ENCODE data around the gene CLEC4M. TPM values are rescaled to one million over a fixed set of nuclear protein-coding genes. Genes with fewer than 3 reads are reported as not detected.

CLEC4M gene
- total RNA-seq, 1 donor from 2014 or later: not detected

- no peak overlapping the region for H3K27ac Mint-ChIP-seq
- no peak overlapping the region for H3K4me3 Mint-ChIP-seq
- DNase-seq (ENCODE audit: low spot score): no peak
- intact Hi-C loops (cut with micrococcal nuclease): no loop called here
- no peaks in the 10 kb centered on the region for H3K4me1 Mint-ChIP-seq (ENCODE audit: low read depth)
- H3K9me3 Mint-ChIP-seq: no peaks in the 10 kb centered on the region
- H3K27me3 Mint-ChIP-seq (ENCODE audit: insufficient read depth): peaks cover 36% of the 10 kb centered on the region
- H3K36me3 Mint-ChIP-seq (ENCODE audit: low read depth): no peaks in the 10 kb centered on the region
Measured at GRCh38 chr19:7733376-7733775, 29.7 kb upstream of the CLEC4M start.

DNA sequence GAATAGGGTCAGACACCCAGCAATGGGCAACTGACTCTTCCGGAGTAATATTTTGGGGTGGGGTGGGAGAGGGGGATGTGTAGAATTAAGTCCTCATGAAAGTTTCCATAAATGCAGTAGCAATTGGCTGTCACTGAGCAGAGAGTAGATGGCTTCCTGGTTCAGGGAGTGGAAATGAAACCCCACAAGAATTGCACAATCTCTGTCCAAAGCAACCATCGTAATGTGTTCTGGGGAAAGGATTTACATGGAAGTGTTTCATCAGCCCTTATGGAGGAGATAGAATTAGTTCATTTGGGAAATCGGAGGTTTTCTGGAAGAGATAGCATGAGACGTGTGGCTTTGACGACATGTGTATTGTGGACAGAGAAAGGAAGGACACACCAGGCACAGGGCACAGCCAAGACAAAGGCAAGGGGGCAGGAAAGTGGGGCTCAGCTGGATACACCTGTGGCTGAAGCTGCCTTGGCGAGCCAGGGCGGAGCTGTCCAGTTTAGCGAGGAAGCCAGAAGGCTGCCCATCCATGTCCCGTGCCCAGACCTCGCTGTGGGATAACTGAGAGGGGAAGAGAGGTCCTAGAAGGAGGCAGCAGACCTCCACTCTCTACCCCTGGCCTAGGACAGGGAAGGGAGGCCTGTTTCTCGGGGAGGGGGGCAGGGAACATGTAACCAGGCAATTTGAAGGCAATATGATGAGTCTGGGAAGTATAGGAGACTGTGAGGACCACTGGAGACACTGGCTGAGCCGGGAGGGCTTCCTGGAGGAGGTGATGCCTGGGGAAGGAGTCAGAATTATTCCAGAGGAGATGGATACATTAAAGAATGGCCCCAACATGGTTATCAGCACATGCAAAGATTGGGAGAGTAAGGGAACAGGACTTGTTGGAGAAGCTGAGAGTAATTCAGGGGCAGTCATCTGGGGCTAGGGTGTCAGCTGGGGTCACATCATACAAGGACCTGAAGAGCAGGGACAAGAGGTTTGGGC, 28.5 kb upstream of the CLEC4M start:
- Mint-ChIP-seq H3K9me3 (no peaks in the 10 kb centered on the region), H3K4me1 (ENCODE audit: low read depth) (no peaks in the 10 kb centered on the region), H3K4me3 (no peak overlapping the region), H3K36me3 (ENCODE audit: low read depth) (no peaks in the 10 kb centered on the region), H3K27ac (no peak overlapping the region), H3K27me3 (ENCODE audit: insufficient read depth) (peaks cover 30% of the 10 kb centered on the region)
- intact Hi-C loops (cut with micrococcal nuclease): no loop called here
- DNase-seq (ENCODE audit: low spot score): no peak

GRCh38 chr19:7736148-7736547, 26.9 kb upstream of the CLEC4M start:
- H3K9me3 Mint-ChIP-seq: no peaks in the 10 kb centered on the region
- peaks cover 24% of the 10 kb centered on the region for H3K27me3 Mint-ChIP-seq (ENCODE audit: insufficient read depth)
- H3K27ac Mint-ChIP-seq: peak overlapping the region; percentile 58
- no peak for DNase-seq (ENCODE audit: low spot score)
- H3K4me3 Mint-ChIP-seq: no peak overlapping the region
- no peaks in the 10 kb centered on the region for H3K36me3 Mint-ChIP-seq (ENCODE audit: low read depth)
- intact Hi-C loops (cut with micrococcal nuclease): no loop called here
- no peaks in the 10 kb centered on the region for H3K4me1 Mint-ChIP-seq (ENCODE audit: low read depth)

DNA sequence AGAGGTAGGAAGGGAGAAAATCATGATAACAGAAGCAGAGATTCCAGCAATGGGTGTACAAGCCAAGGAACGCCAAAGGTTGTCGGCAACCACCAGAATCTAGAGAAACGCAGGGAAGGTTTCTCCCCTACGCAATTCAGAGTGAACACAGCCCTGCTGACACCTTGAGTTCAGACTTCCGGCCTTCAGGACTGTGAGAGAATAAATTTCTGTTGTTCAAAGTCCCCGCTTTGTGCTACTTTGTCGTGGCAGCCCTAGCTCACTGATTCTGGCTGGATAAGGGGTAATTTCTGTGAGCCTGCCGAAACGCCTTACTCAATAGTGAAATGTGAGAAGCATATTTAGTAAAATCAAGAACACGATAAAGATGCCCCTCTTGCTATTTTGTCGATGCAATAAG, 25.8 kb upstream of the CLEC4M start:
- intact Hi-C loops (cut with micrococcal nuclease): no loop called here
- Mint-ChIP-seq H3K27me3 (ENCODE audit: insufficient read depth) (peaks cover 16% of the 10 kb centered on the region), H3K27ac (no peak overlapping the region), H3K4me1 (ENCODE audit: low read depth) (no peaks in the 10 kb centered on the region), H3K4me3 (no peak overlapping the region), H3K9me3 (no peaks in the 10 kb centered on the region), H3K36me3 (ENCODE audit: low read depth) (no peaks in the 10 kb centered on the region)
- no peak for DNase-seq (ENCODE audit: low spot score)

GRCh38 chr19:7738023-7738422, 25.0 kb upstream of the CLEC4M start:
- no peak for DNase-seq (ENCODE audit: low spot score)
- H3K9me3 Mint-ChIP-seq: no peaks in the 10 kb centered on the region
- intact Hi-C loops (cut with micrococcal nuclease): no loop called here
- H3K27me3 Mint-ChIP-seq (ENCODE audit: insufficient read depth): peaks cover 13% of the 10 kb centered on the region
- no peaks in the 10 kb centered on the region for H3K4me1 Mint-ChIP-seq (ENCODE audit: low read depth)
- H3K36me3 Mint-ChIP-seq (ENCODE audit: low read depth): no peaks in the 10 kb centered on the region
- H3K4me3 Mint-ChIP-seq: no peak overlapping the region
- H3K27ac Mint-ChIP-seq: no peak overlapping the region

DNA sequence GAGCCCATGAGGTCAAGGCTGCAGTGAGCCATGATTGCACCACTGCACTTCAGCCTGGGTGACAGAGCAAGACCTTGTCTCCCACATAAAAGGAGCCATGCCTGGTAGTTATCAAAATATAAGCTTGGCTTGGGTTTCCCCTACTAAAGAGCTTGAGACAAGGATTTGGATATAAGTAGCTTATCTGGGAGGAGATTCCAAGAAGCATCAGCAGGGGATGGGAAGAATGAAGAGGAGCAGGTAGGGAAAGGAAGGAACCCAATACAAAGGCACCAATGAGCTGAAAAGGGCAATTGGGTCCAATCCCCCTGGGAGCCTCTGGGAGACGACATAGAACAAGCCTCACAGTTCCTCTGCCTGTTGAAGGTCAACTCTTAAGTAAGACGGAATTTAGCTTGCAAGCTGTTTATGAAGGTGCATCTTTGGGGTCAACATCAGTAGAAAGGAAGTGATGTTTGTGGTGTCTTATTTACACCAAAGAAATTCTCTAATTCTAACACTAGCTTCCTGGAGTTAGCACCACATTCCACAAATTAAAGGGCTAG, 23.8 kb upstream of the CLEC4M start:
- no peaks in the 10 kb centered on the region for H3K36me3 Mint-ChIP-seq (ENCODE audit: low read depth)
- no peaks in the 10 kb centered on the region for H3K4me1 Mint-ChIP-seq (ENCODE audit: low read depth)
- intact Hi-C loops (cut with micrococcal nuclease): no loop called here
- peaks cover 13% of the 10 kb centered on the region for H3K27me3 Mint-ChIP-seq (ENCODE audit: insufficient read depth)
- no peak overlapping the region for H3K4me3 Mint-ChIP-seq
- no peaks in the 10 kb centered on the region for H3K9me3 Mint-ChIP-seq
- no peak overlapping the region for H3K27ac Mint-ChIP-seq
- no peak for DNase-seq (ENCODE audit: low spot score)

GRCh38 chr19:7739801-7740681, 23.0 kb upstream of the CLEC4M start:
- H3K4me1 Mint-ChIP-seq (ENCODE audit: low read depth): no peaks in the 10 kb centered on the region
- no peak overlapping the region for H3K27ac Mint-ChIP-seq
- H3K36me3 Mint-ChIP-seq (ENCODE audit: low read depth): no peaks in the 10 kb centered on the region
- H3K27me3 Mint-ChIP-seq (ENCODE audit: insufficient read depth): peaks cover 9% of the 10 kb centered on the region
- no peak for DNase-seq (ENCODE audit: low spot score)
- H3K4me3 Mint-ChIP-seq: no peak overlapping the region
- intact Hi-C loops (cut with micrococcal nuclease): no loop called here
- no peaks in the 10 kb centered on the region for H3K9me3 Mint-ChIP-seq

- no peaks in the 10 kb centered on the region for H3K36me3 Mint-ChIP-seq (ENCODE audit: low read depth)
- no peak overlapping the region for H3K27ac Mint-ChIP-seq
- H3K9me3 Mint-ChIP-seq: no peaks in the 10 kb centered on the region
- no peaks in the 10 kb centered on the region for H3K4me1 Mint-ChIP-seq (ENCODE audit: low read depth)
- intact Hi-C loops (cut with micrococcal nuclease): no loop called here
- DNase-seq (ENCODE audit: low spot score): no peak
- peaks cover 8% of the 10 kb centered on the region for H3K27me3 Mint-ChIP-seq (ENCODE audit: insufficient read depth)
- H3K4me3 Mint-ChIP-seq: no peak overlapping the region
Measured at GRCh38 chr19:7740682-7741054, 22.4 kb upstream of the CLEC4M start.

DNA sequence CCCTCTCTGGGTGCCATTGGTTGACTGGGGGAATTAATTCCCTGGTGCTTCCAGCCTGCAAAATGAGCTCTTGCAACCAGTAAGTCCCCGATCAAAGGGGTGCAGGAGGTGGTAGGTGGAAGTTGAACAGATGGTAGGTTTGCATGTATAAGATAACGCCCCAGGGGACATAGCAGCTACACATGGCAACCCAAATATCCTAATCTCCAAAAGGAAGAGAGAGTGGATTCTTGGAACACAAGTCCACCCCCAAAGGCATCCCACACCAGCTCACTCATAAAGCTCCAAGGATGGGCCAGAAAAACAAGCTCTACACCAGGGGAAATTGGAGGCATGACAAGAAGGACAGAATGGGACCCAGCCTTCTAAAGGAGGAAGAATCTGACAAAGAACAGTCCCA, 20.5 kb upstream of the CLEC4M start:
- Mint-ChIP-seq H3K36me3 (ENCODE audit: low read depth) (no peaks in the 10 kb centered on the region), H3K9me3 (no peaks in the 10 kb centered on the region), H3K4me1 (ENCODE audit: low read depth) (no peaks in the 10 kb centered on the region), H3K27me3 (ENCODE audit: insufficient read depth) (peaks cover 8% of the 10 kb centered on the region), H3K27ac (no peak overlapping the region), H3K4me3 (no peak overlapping the region)
- intact Hi-C loops (cut with micrococcal nuclease): no loop called here
- no peak for DNase-seq (ENCODE audit: low spot score)

DNA sequence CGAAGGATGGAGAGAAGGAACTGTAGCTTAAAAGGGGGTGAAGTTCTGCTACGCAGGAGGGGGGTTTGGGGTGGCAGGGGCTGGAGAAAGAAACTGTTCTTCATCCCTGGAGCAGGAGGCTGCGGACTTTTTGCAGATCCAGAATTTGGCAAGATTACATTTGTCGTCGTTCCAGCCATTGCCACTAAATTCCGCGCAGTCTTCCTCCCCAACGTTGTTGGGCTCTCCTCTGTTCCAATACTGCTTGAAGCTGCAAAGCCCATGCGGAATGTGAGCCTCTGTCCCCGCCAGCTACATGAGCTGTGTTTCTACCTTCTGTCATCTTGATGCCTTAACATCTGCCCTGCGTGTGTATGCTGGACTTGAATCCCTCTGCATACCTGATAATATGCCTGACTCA, 20.1 kb upstream of the CLEC4M start:
- Mint-ChIP-seq H3K9me3 (peaks cover 2% of the 10 kb centered on the region), H3K4me1 (ENCODE audit: low read depth) (no peaks in the 10 kb centered on the region), H3K4me3 (no peak overlapping the region), H3K27me3 (ENCODE audit: insufficient read depth) (peaks cover 8% of the 10 kb centered on the region), H3K27ac (no peak overlapping the region), H3K36me3 (ENCODE audit: low read depth) (no peaks in the 10 kb centered on the region)
- DNase-seq (ENCODE audit: low spot score): no peak
- intact Hi-C loops (cut with micrococcal nuclease): no loop called here

- Mint-ChIP-seq H3K27me3 (ENCODE audit: insufficient read depth) (peaks cover 8% of the 10 kb centered on the region), H3K4me1 (ENCODE audit: low read depth) (no peaks in the 10 kb centered on the region), H3K9me3 (peaks cover 7% of the 10 kb centered on the region), H3K4me3 (no peak overlapping the region), H3K27ac (no peak overlapping the region), H3K36me3 (ENCODE audit: low read depth) (no peaks in the 10 kb centered on the region)
- DNase-seq (ENCODE audit: low spot score): no peak
- intact Hi-C loops (cut with micrococcal nuclease): no loop called here
Measured at GRCh38 chr19:7743425-7743841, 19.6 kb upstream of the CLEC4M start.

GRCh38 chr19:7744199-7744786, 18.8 kb upstream of the CLEC4M start:
- no peak for DNase-seq (ENCODE audit: low spot score)
- peaks cover 7% of the 10 kb centered on the region for H3K27me3 Mint-ChIP-seq (ENCODE audit: insufficient read depth)
- no peaks in the 10 kb centered on the region for H3K36me3 Mint-ChIP-seq (ENCODE audit: low read depth)
- intact Hi-C loops (cut with micrococcal nuclease): no loop called here
- H3K4me3 Mint-ChIP-seq: no peak overlapping the region
- H3K27ac Mint-ChIP-seq: no peak overlapping the region
- peaks cover 13% of the 10 kb centered on the region for H3K9me3 Mint-ChIP-seq
- H3K4me1 Mint-ChIP-seq (ENCODE audit: low read depth): no peaks in the 10 kb centered on the region
